HG03039 (cell line): ENCODE data around the gene AKR7A3.
"Not testable (repeated sequence)": the region's sequence is repeated elsewhere in the genome, so short reads cannot be mapped to it uniquely, and the experiment has no call there.

Experiments used
- ATAC-seq: cut with Tn5 transposase; IDR thresholded peaks from one replicate; pipeline ENCODE4 v1.9.1; 2021; ENCODE audit warnings: mild to moderate bottlenecking, moderate library complexity; ENCODE audit not compliant: unreplicated experiment

AKR7A3 gene

DNA sequence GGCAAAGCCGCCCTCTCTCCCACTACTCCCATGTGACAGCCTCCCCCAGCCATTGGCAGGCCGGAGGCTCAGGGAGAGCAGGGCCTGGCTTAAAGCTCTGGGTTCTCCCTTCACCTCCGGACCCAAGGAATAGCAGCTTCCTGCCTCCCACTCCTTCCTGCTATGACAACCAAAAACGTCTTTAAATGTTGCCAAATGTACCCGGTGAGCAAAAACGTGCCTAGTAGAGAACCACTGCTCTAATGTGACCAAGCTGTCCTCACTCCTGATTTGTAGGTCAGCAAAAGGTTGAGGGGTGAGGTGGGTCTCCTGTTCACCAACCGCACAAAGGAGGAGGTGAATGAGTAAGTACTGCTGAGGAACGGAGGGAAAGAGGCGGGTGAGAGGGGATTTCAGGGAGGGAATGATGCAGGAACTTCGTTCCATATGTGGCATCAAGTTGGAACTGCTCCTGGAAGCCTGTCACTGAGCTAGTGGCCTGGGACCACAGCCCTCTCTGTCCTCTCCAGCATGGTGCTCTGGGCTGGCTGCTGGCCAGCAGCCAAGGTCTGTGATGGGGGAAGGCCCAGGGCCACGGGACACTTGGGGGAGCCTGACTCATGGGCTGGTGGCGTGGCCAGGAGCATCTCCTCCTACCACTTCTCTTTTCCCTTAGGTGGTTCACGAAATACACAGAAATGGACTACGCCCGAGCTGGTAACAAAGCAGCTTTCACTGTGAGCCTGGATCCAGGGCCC lies 31.2 kb downstream of the AKR7A3 start:
- ATAC-seq = no peak

DNA sequence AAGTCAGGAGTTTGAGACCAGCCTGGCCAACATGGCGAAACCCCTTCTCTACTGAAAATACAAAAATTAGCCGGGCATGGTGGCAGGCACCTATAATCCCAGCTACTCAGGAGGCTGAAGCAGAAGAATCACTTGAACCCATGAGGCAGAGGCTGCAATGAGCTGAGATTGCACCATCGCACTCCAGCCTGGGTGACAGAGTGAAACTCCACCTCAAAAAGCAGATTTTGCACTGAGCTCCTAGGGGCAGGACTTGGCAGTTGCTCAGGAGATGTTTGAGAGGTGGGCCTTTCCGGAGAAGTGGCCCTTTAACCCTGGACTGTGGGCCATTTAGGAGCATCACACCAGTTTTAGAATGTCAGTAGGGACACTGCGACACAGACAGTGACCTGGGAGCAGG lies 32.3 kb downstream of the AKR7A3 start:
- ATAC-seq = not testable (repeated sequence)

DNA sequence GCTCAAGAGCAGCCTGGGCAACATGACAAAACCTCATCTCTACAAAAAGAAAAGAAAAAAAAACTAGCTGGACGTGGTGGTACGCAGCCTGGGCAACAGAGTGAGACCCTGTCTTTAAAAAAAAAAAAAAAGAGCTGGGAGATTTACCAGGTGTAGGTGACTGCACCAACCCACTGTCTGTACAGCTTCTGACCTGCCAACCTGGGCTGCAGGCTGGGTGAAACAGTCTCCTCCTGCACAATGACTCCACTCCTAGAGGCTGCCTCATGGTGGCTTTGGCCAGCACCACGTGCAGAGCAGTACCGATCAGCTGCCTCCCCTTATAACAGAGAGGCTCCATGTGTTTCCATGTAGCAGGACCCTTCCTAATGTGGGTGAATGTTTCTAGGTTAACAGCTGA lies 33.3 kb downstream of the AKR7A3 start:
- no peak for ATAC-seq

GRCh38 chr1:19254416-19254815 lies 34.2 kb downstream of the AKR7A3 start:
- no peak for ATAC-seq

DNA sequence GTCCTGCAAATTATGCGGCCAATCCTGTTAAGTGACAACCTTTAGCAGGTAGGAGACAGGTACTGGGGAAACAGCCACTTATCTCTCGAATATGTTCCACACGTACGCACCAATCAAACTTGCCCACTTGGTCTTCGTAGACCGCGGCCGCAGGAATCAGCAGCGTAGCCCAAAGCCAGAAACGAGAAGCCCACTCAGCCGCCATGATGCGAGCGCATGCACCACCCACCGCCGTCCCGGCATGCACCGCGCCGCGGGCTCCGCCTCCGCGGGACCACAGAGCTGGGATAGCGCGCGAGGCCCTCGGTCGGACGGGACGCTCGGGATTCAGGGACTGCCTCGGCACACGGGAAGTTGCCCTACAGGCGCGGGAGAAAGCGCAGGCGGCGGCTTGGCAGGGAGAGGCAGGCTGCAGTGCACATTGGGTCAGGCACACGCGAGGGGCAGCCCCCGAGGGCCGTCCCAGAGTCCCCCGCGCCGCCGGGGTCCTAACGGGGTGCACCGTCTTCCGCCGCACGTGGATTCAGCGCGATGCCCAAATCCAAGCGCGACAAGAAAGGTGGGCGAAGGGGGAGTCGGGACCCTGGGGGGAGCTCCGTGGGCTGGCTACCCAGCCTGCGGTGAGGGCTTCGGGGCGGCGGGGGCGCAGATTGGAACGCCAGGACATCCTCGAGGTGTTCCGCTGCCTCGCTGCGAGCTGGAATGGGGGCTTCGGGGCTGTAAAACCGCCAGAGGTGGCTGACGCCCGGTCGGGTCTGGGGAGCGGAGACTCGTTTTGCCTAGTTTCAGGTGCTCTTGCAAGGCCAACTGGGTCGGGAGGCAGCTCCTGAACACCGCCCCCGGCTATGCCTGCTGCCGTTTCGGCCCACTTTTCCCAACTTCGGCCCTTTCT lies 37.0 kb downstream of the AKR7A3 start, which contains the start of the genes EMC1 and MRTO4:
Gene EMC1 (minus strand): TSS at position 220 of the 892 bp plus-strand sequence. CDS start 15 bp downstream, at position 205.
Gene MRTO4 (plus strand): TSS at position 501 of the 892 bp plus-strand sequence. CDS start 31 bp downstream, at position 532.
- ATAC-seq = peak; percentile 78

DNA sequence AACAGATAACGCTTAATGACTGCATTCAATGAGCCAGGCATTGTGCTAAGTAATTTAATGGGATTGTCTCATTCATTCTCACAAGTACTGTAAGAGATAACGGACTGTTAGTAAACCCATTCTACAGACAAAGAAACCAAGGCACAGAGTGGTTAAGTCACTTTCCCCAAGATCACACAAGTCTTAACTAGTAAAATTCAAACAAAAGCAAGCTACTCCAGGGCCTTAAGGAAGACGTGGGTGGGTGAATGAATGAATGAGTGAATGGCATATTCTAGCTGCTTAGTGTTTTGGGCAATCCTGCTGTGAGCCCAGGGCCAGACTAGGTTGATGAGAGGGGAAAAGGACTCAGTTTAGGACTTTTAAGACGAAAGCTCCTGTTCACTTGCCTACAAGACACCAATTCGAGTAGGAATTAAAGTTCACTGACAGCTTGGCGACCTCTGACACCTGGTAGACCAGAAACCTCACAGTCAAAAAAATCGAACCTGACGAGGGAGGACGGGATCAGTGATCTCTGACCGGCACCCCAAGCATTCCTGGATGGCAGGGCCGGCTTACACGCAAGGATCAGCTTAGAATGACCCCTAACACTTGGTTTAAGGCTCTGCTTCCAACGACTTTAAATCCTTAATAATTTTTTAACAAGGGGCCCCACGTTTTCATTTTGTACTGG lies 37.8 kb downstream of the AKR7A3 start:
- no peak for ATAC-seq

DNA sequence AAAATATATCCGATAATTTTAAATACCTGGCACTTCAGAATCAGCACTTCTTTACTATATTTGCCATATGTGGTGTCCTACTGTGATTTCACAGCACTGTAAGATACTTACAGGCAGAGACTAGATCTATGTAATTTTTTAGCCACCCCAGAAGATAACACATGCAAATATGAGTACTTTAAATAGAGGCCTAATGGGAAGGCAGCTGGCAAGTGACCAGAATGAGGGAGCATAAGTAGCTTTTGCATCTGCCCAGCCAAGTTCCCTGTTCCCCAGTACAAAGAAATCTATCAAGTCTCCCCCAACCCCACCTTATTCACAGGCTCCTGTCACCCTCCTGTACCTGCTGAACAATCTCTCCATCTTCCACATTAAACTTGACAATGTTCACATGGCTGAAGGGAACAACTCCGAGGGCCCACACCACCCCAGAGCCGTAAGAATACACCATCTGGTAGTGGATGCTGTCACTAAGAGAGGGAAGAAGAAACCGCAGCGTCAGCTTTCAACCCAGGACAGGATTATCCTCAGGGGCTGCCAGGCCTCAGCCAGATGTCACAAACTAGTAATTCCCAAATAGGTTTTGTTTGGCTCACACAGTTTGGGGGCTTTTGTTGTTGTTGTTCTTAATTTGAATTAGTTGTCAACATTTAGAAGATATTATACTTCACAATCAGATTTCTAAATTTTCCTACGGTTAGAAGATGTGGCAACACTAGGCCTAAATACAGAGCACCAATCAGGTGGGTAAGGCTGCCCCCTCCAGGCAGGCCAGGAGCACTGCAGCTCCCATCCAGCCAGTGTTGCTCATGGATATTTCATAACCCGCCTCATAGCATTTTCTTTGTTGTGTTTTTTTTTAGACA lies 47.7 kb downstream of the AKR7A3 start:
- no peak for ATAC-seq

DNA sequence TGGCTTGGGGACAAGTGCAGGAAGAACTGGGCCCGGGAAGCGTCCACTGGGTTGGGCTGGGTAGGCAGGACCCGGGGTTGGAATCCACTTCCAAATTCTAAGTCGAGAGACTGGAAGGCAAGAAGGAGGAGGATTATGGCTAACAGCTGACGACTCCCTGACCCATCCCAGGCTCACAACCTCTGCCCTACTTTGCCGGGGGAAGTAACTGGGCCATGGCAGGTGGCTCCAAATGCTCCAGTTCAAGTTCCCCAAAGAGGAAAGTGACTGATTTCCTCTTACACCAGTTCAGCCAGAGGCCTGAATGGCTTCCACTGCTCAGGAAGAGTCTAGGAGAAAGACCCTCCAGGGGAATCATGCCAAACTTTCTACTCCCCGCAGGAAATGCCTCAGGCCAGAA lies 48.7 kb downstream of the AKR7A3 start:
- no peak for ATAC-seq

DNA sequence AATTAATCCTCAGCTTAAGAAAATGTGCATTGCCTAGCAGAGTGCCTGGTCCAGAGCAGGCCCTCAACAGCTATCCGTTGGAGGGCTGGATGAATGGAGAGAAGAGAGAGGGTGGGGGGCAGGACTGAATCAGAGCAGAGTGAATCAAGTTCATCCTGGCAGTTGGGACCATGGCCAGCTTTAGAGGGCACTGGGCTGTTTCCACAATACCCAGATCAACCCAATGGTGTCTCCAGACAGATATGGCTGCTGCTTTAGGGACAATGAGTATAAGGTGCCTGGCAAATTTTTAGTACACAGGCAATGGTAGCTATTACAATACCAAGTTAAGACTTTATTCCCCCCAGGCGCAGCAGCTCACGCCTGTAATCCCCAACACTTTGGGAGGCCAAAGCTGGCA lies 54.3 kb downstream of the AKR7A3 start:
- no peak for ATAC-seq
